HFF-Myc (cell line): ENCODE measurements around the gene SKI.
A peak's percentile ranks its signal among the peaks of the same experiment; 100 is the strongest.

Experiments used
- DNase-seq: peaks from one replicate; pipeline ENCODE4 v3.0.0-alpha.2; 2011; ENCODE audit warnings: low read depth; ENCODE audit errors: extremely low read depth
- H3K4me3 ChIP-seq: replicated peaks from 2 replicates; pipeline ENCODE4 v1.5.1; 2011; ENCODE audit warnings: low read depth, mild to moderate bottlenecking, control low read depth, low read length
- CTCF ChIP-seq: IDR thresholded peaks from 2 replicates; pipeline ENCODE4 v1.5.1; 2012; ENCODE audit warnings: mild to moderate bottlenecking, low read depth, low read length, control low read depth; ENCODE audit errors: missing control alignments

Gene SKI

GRCh38 chr1:2188336-2188735 is 39.8 kb upstream of the SKI start:
- DNase-seq, result no peak
- no peak overlapping the region for H3K4me3 ChIP-seq
- TF ChIP-seq CTCF, result no peak

- H3K4me3 ChIP-seq, result peak overlapping the region; percentile 42
- DNase-seq, result no peak
- TF ChIP-seq CTCF, result no peak
These were observed 38.4 kb upstream of the SKI start for GRCh38 chr1:2189459-2190425.

GRCh38 chr1:2190491-2190976 is 37.6 kb upstream of the SKI start:
- peak overlapping the region; percentile 42 for H3K4me3 ChIP-seq
- DNase-seq, result no peak
- no peak for TF ChIP-seq CTCF

DNA sequence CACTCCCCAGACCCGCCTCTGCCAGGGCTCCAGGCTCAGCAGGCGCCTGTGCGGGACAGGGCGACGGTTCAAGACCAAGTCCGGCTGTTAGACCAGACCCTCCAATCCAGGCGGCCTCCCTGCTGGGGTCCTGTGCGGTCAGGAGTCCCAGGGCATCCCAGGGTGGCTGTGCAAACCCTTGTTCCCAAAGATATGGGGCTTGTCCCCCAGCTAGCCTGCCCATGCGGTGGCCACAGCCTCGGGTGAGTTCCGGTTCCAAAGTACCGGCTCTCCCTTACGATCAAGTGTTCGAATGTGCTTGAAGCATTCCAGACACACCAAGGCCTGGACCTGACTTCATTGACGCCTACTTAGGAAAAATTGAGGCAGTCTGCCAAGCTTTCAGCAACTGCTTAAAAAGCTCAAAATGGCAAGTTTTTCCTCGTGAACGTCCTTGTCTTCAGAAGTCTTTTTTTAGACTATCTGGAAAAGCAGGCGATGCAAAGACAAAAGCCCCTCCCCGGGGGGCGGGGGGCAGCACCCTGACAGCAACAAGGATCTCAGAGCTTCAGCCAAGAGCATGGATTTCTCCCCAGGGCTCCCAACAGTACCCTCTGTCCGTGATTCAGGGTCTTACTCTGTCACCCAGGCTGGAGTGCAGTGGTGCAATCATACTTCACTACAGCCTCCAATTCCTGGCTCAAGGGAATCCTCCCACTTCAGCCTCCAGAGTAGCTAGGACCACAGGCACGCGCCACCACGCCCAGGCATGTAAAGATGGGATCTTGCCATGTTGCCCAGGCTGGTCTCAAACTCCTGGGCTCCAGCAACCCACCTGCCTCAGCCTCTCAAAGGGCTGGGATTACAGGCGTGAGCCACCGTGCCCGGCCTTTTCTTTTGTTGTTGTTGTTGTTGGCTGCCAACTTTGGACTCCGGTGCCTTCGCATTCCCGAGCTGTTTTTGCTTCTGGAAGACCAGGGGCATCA is 35.8 kb upstream of the SKI start:
- no peak for DNase-seq
- H3K4me3 ChIP-seq, result peak overlapping the region; percentile 58
- TF ChIP-seq CTCF, result no peak

- H3K4me3 ChIP-seq, result peak overlapping the region; percentile 58
- no peak for TF ChIP-seq CTCF
- no peak for DNase-seq
These were observed 34.4 kb upstream of the SKI start for GRCh38 chr1:2193514-2194281.

DNA sequence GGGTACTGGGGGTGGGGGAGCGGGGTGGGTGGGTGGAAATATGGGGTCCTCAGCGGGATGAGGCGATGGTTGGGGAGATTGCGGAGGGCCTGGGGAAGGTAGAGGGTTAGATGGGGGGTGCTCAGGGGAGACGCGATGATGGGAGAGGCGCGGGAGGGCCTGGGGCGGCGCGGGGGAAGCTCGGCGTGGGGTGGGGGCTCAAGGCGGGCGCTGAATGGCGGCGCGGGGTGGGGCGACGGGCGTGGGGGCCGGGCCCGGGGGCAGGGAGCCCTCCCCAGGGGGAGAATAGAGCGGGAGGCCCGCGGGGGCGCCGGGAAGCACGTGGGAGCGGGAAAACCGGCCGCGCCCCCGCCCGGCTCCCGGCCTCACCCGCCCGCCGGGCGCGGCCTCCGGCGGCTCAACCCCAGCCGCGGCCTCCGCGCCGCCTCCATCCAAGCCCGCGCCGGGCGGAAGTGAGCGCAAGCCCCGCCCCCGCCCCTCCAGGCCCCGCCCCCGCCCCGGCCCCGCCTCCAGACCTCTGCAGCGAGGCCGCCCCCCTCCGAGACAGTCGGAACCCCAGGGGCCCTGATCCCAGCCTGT is 33.7 kb upstream of the SKI start, which contains the start of gene FAAP20:
Gene FAAP20, minus strand, starts transcription at position 454 of the 579 bp plus-strand sequence. Its CDS starts 23 bp downstream, at position 431.
- no peak for TF ChIP-seq CTCF
- peak within 1 kb of the TSS; percentile 58 for H3K4me3 ChIP-seq
- DNase-seq, result no peak
